Mononuclear cell (primary cell): ENCODE measurements around the gene TSPO. TPM values are rescaled to one million over a fixed set of nuclear protein-coding genes. Genes with fewer than 3 reads are reported as not detected.
A peak's percentile ranks its signal among the peaks of the same experiment; 100 is the strongest.
"Not testable (repeated sequence)": the region's sequence is repeated elsewhere in the genome, so short reads cannot be mapped to it uniquely, and the experiment has no call there.

Source experiments
- H3K27me3 ChIP-seq: 2 replicates; pipeline ENCODE4 v1.6.0; 2011; ENCODE audit warnings: low read length, control low read depth; ENCODE audit not compliant: insufficient read depth
- H3K4me1 ChIP-seq: 2 replicates; pipeline ENCODE4 v1.5.1; 2011; ENCODE audit warnings: mild to moderate bottlenecking, low read length, control low read depth; ENCODE audit not compliant: insufficient read depth
- H3K4me3 ChIP-seq: 2 replicates; pipeline ENCODE4 v1.5.1; 2011; ENCODE audit warnings: mild to moderate bottlenecking, low read length, moderate library complexity
- H3K9me3 ChIP-seq: 2 replicates; pipeline ENCODE4 v1.5.1; 2011; ENCODE audit warnings: low read depth, mild to moderate bottlenecking, control low read depth, low read length
- total RNA-seq: library from RNA; depleted of rRNA; stranded (reverse); fragments of >200 nt; gene quantifications from one replicate; pipeline ENCODE4 v1.2.3, GENCODE V29; 2012

TSPO gene
- total RNA-seq, 1 donor, result 217 TPM

GRCh38 chr22:43126501-43127165, 24.7 kb upstream of the TSPO start:
- Histone ChIP-seq H3K27me3 (no peaks in the 10 kb centered on the region), H3K4me1 (peaks cover 34% of the 10 kb centered on the region), H3K9me3 (no peaks in the 10 kb centered on the region), H3K4me3 (no peak overlapping the region)

GRCh38 chr22:43127166-43127908, 24.0 kb upstream of the TSPO start:
- Histone ChIP-seq H3K4me3 (no peak overlapping the region), H3K4me1 (peaks cover 27% of the 10 kb centered on the region), H3K9me3 (no peaks in the 10 kb centered on the region), H3K27me3 (no peaks in the 10 kb centered on the region)

GRCh38 chr22:43128116-43128515, 23.2 kb upstream of the TSPO start:
- Histone ChIP-seq H3K4me3 (no peak overlapping the region), H3K4me1 (peaks cover 26% of the 10 kb centered on the region), H3K9me3 (no peaks in the 10 kb centered on the region), H3K27me3 (no peaks in the 10 kb centered on the region)

- H3K4me1 ChIP-seq, result peaks cover 26% of the 10 kb centered on the region
- H3K27me3 ChIP-seq, result no peaks in the 10 kb centered on the region
- no peaks in the 10 kb centered on the region for H3K9me3 ChIP-seq
- no peak overlapping the region for H3K4me3 ChIP-seq
These were observed 22.4 kb upstream of the TSPO start for GRCh38 chr22:43128928-43129424.

GRCh38 chr22:43129426-43130425, 21.6 kb upstream of the TSPO start:
- Histone ChIP-seq H3K4me3 (no peak overlapping the region), H3K27me3 (no peaks in the 10 kb centered on the region), H3K4me1 (peaks cover 26% of the 10 kb centered on the region), H3K9me3 (no peaks in the 10 kb centered on the region)

- Histone ChIP-seq H3K4me1 (peaks cover 34% of the 10 kb centered on the region), H3K9me3 (no peaks in the 10 kb centered on the region), H3K27me3 (no peaks in the 10 kb centered on the region), H3K4me3 (no peak overlapping the region)
These were observed 19.4 kb upstream of the TSPO start for GRCh38 chr22:43131773-43132501.

GRCh38 chr22:43133401-43133800, 18.0 kb upstream of the TSPO start:
- Histone ChIP-seq H3K4me1 (peaks cover 30% of the 10 kb centered on the region), H3K9me3 (no peaks in the 10 kb centered on the region), H3K27me3 (no peaks in the 10 kb centered on the region), H3K4me3 (no peak overlapping the region)

- H3K9me3 ChIP-seq, result no peaks in the 10 kb centered on the region
- peaks cover 18% of the 10 kb centered on the region for H3K4me1 ChIP-seq
- no peak overlapping the region for H3K4me3 ChIP-seq
- H3K27me3 ChIP-seq, result no peaks in the 10 kb centered on the region
These were observed 16.8 kb upstream of the TSPO start for GRCh38 chr22:43134553-43134952.

- H3K4me3 ChIP-seq, result no peak overlapping the region
- no peaks in the 10 kb centered on the region for H3K27me3 ChIP-seq
- H3K9me3 ChIP-seq, result no peaks in the 10 kb centered on the region
- peaks cover 12% of the 10 kb centered on the region for H3K4me1 ChIP-seq
These were observed 15.8 kb upstream of the TSPO start for GRCh38 chr22:43135565-43135964.

GRCh38 chr22:43136255-43136654, 15.1 kb upstream of the TSPO start:
- H3K4me3 ChIP-seq, result no peak overlapping the region
- no peaks in the 10 kb centered on the region for H3K27me3 ChIP-seq
- H3K9me3 ChIP-seq, result no peaks in the 10 kb centered on the region
- H3K4me1 ChIP-seq, result peaks cover 12% of the 10 kb centered on the region

GRCh38 chr22:43136801-43137200, 14.6 kb upstream of the TSPO start:
- Histone ChIP-seq H3K27me3 (no peaks in the 10 kb centered on the region), H3K9me3 (no peaks in the 10 kb centered on the region), H3K4me1 (peaks cover 12% of the 10 kb centered on the region), H3K4me3 (no peak overlapping the region)

GRCh38 chr22:43142880-43143562, 8.3 kb upstream of the TSPO start, which contains the start of gene MCAT:
MCAT (minus strand) TSS chr22:43143398; CDS start chr22:43143348, 50 bp downstream.
- H3K9me3 ChIP-seq, result no peaks in the 10 kb centered on the region
- peak within 1 kb of the TSS; percentile 73 for H3K4me3 ChIP-seq
- H3K4me1 ChIP-seq, result peaks cover 50% of the 10 kb centered on the region
- H3K27me3 ChIP-seq, result no peaks in the 10 kb centered on the region

- Histone ChIP-seq H3K4me3 (no peak overlapping the region), H3K27me3 (no peaks in the 10 kb centered on the region), H3K4me1 (peaks cover 63% of the 10 kb centered on the region), H3K9me3 (no peaks in the 10 kb centered on the region)
These were observed 6.4 kb upstream of the TSPO start for GRCh38 chr22:43144949-43145348.

GRCh38 chr22:43145371-43145770, 6.0 kb upstream of the TSPO start:
- H3K9me3 ChIP-seq, H3K4me3 ChIP-seq, H3K27me3 ChIP-seq: not testable (repeated sequence)
- peaks cover 66% of the 10 kb centered on the region for H3K4me1 ChIP-seq
